ENCODE data around the gene PLCB1.

- TF ChIP-seq POLR2A (IDR thresholded peaks at IDR 0.05; ENCODE audit: low read length), result no peak
- TF ChIP-seq GATA1 (IDR thresholded peaks at IDR 0.05; ENCODE audit: low read depth, low read length), result no peak
Measured at GRCh38 chr20:8648466-8648865, 516.4 kb downstream of the PLCB1 start.
